Measurements from ENCODE around the gene EZR.

GRCh38 chr6:158751921-158752320 is 67.2 kb downstream of the EZR start:
- TF ChIP-seq POLR2A (IDR thresholded peaks at IDR 0.05; ENCODE audit: low read depth, low read length) = no peak
- no peak for TF ChIP-seq POLR2AphosphoS5 (IDR thresholded peaks at IDR 0.05; ENCODE audit: low read depth, low read length)

Data from GM12892 (cell line).